SK-N-SH (cell line): ENCODE measurements around the gene APEH. TPM values are rescaled to one million over a fixed set of nuclear protein-coding genes. Genes with fewer than 3 reads are reported as not detected.

ENCODE experiments used
- CTCF ChIA-PET: fragments of 300-600, 350-600 bp; formaldehyde crosslinking; extraction: SDS; loops from one replicate; lab custom pipeline; 2021; lab: Yijun Ruan, JAX
- POLR2A ChIA-PET: fragments of 350-600 bp; sonication (Branson Sonifier 250); formaldehyde crosslinking; extraction: SDS; loops from one replicate; lab custom pipeline; 2020; ENCODE audit warnings: antibody characterized with exemption, inconsistent platforms; lab: Yijun Ruan, JAX
- DNase-seq: peaks from one replicate; pipeline ENCODE4 v3.0.0; 2012
- H2AFZ ChIP-seq: fragments of 200-600 bp; sonication (generic); 2 replicates; pipeline ENCODE4 v1.8.1; 2016; ENCODE audit warnings: antibody characterized with exemption, mild to moderate bottlenecking, low read depth
- H3F3A ChIP-seq: fragments of 200-600 bp; sonication (generic); replicated peaks from 2 replicates; pipeline ENCODE3; 2016; ENCODE audit warnings: antibody characterized with exemption, mild to moderate bottlenecking; ENCODE audit not compliant: insufficient read depth
- H3K27ac ChIP-seq, 2 experiments: fragments of 200-500 bp in 1 of 2; fragments of 200-600 bp in 1 of 2; sonication (Bioruptor generic) in 1 of 2; sonication (generic), shearing (Covaris generic) in 1 of 2; 2 replicates each; pipeline versions ENCODE4 v1.5.1 to v1.6.1; 2014 to 2016; ENCODE audit warnings: low read depth in 2 of 2, inconsistent platforms in 1 of 2, low read length in 1 of 2, mild to moderate bottlenecking in 1 of 2, mixed read lengths in 1 of 2
- H3K27me3 ChIP-seq: fragments of 200-600 bp; sonication (generic), shearing (Covaris generic); 2 replicates; pipeline ENCODE4 v1.6.1; 2016; ENCODE audit warnings: mixed run types; ENCODE audit not compliant: insufficient read depth
- H3K36me3 ChIP-seq, 2 experiments: fragments of 200-500 bp in 1 of 2; fragments of 200-600 bp in 1 of 2; sonication (Bioruptor generic) in 1 of 2; sonication (generic) in 1 of 2; replicated peaks in 1 of 2; 2 replicates each; pipeline versions ENCODE3 to v1.5.1; 2014 to 2016; ENCODE audit warnings: low read length in 1 of 2, mild to moderate bottlenecking in 1 of 2; ENCODE audit not compliant: insufficient read depth in 2 of 2, control insufficient read depth in 1 of 2
- H3K4me1 ChIP-seq, 2 experiments: fragments of 200-500 bp in 1 of 2; fragments of 200-600 bp in 1 of 2; sonication (Bioruptor generic) in 1 of 2; sonication (generic), shearing (Covaris generic) in 1 of 2; 2 replicates each; pipeline versions ENCODE4 v1.5.1 to v1.6.1; 2014 to 2016; ENCODE audit warnings: low read depth in 1 of 2, low read length in 1 of 2, mixed run types in 1 of 2; ENCODE audit not compliant: insufficient read depth in 2 of 2, control insufficient read depth in 1 of 2
- H3K4me2 ChIP-seq: fragments of 200-600 bp; sonication (generic), shearing (Covaris generic); 2 replicates; pipeline ENCODE4 v1.6.1; 2017; ENCODE audit warnings: mixed run types
- H3K4me3 ChIP-seq, 2 experiments: fragments of 200-500 bp in 1 of 2; fragments of 200-600 bp in 1 of 2; sonication (Bioruptor generic) in 1 of 2; sonication (generic), shearing (Covaris generic) in 1 of 2; 2 replicates each; pipeline versions ENCODE4 v1.5.1 to v1.8.1; 2014 to 2016; ENCODE audit warnings: low read depth in 2 of 2, inconsistent platforms in 1 of 2, low read length in 1 of 2, mild to moderate bottlenecking in 1 of 2, mixed read lengths in 1 of 2, moderate library complexity in 1 of 2
- H3K79me2 ChIP-seq: fragments of 200-600 bp; sonication (generic); 2 replicates; pipeline ENCODE4 v1.8.1; 2017; ENCODE audit warnings: mild to moderate bottlenecking; ENCODE audit not compliant: insufficient read depth
- H3K9ac ChIP-seq: fragments of 200-600 bp; sonication (generic); 2 replicates; pipeline ENCODE4 v1.6.1; 2017; ENCODE audit warnings: mixed run types
- H3K9me2 ChIP-seq: fragments of 200-600 bp; sonication (generic); 2 replicates; pipeline ENCODE4 v1.6.1; 2017; ENCODE audit warnings: mixed run types
- H3K9me3 ChIP-seq: fragments of 200-600 bp; sonication (generic); 2 replicates; pipeline ENCODE4 v1.6.1; 2017; ENCODE audit warnings: mixed run types, mild to moderate bottlenecking, moderate library complexity
- H4K20me1 ChIP-seq: fragments of 200-600 bp; sonication (generic); 2 replicates; pipeline ENCODE4 v1.6.1; 2017; ENCODE audit warnings: mild to moderate bottlenecking, mixed run types; ENCODE audit not compliant: insufficient read depth
- ELF1 ChIP-seq: IDR thresholded peaks from 2 replicates; pipeline ENCODE4 v1.4.0; 2012
- EZH2phosphoT487 ChIP-seq: fragments of 200-600 bp; sonication (generic); IDR thresholded peaks from 2 replicates; pipeline ENCODE4 v1.6.1; 2017; ENCODE audit warnings: low read depth, mixed run types, mild to moderate bottlenecking, antibody characterized with exemption, moderate library complexity, borderline replicate concordance
- GATA2 ChIP-seq: sonication (generic); formaldehyde crosslinking; IDR thresholded peaks from 2 replicates; pipeline ENCODE4 v1.5.0; 2020; ENCODE audit warnings: mild to moderate bottlenecking, missing genetic modification reagents
- IRF3 ChIP-seq: fragments of 150-350 bp; IDR thresholded peaks from 2 replicates; pipeline ENCODE4 v1.6.1; 2016; ENCODE audit warnings: mild to moderate bottlenecking, low read depth, low read length
- MAX ChIP-seq: IDR thresholded peaks from 2 replicates; pipeline ENCODE4 v1.4.0; 2012; ENCODE audit warnings: low read depth
- POLR2AphosphoS5 ChIP-seq: IDR thresholded peaks from 2 replicates; pipeline ENCODE4 v1.6.1; 2012; ENCODE audit warnings: low read depth, low read length
- RAD21 ChIP-seq: IDR thresholded peaks from 2 replicates; pipeline ENCODE4 v1.6.1; 2012; ENCODE audit warnings: mild to moderate bottlenecking, low read length
- RCOR1 ChIP-seq: fragments of 150-350 bp; IDR thresholded peaks from 2 replicates; pipeline ENCODE4 v1.6.1; 2017; ENCODE audit warnings: antibody characterized with exemption, low read length
- REST ChIP-seq: IDR thresholded peaks from 2 replicates; pipeline ENCODE4 v1.6.1; 2012; ENCODE audit warnings: mild to moderate bottlenecking, low read depth, low read length, moderate library complexity
- RFX5 ChIP-seq: IDR thresholded peaks from 2 replicates; pipeline ENCODE4 v1.6.1; 2012; ENCODE audit warnings: mild to moderate bottlenecking, improper control_type of control experiment, low read length
- RXRA ChIP-seq: IDR thresholded peaks from 2 replicates; pipeline ENCODE4 v1.4.0; 2012; ENCODE audit warnings: low read depth, mild to moderate bottlenecking, borderline replicate concordance
- TAF1 ChIP-seq: IDR thresholded peaks from 2 replicates; pipeline ENCODE4 v1.6.1; 2012; ENCODE audit warnings: low read depth, mild to moderate bottlenecking, low read length, moderate library complexity, borderline replicate concordance
- USF1 ChIP-seq: IDR thresholded peaks from 2 replicates; pipeline ENCODE4 v1.4.0; 2012; ENCODE audit warnings: low read depth, borderline replicate concordance
- YY1 ChIP-seq: IDR thresholded peaks from 2 replicates; pipeline ENCODE4 v1.4.0; 2012; ENCODE audit warnings: low read depth, mild to moderate bottlenecking
- WGBS: methylation state at CpG from one replicate; pipeline ENCODE4 v1.1.6; 2017; ENCODE audit warnings: low lambda C conversion rate; 5-methylcytosine and 5-hydroxymethylcytosine counted together
- polyA plus RNA-seq, 3 experiments: library from polyadenylated mRNA; depleted of rRNA; stranded (reverse); fragments of >200 nt; gene quantifications; 2 replicates each; pipeline ENCODE4 v1.2.3, GENCODE V29; 2012

The APEH gene
- polyA plus RNA-seq, 1 of the 3 experiments (the other 2 are of a cell fraction) = 112 TPM

- WGBS = 83% methylated on average over 8 of the region's 8 CpGs
- H3K36me3 ChIP-seq = no peaks in the 10 kb centered on the region
- H3K79me2 ChIP-seq = no peaks in the 10 kb centered on the region
- no peak for DNase-seq
- no peaks in the 10 kb centered on the region for H3F3A ChIP-seq
- H4K20me1 ChIP-seq = no peaks in the 10 kb centered on the region
- no peak overlapping the region for H3K9ac ChIP-seq
- no peak overlapping the region for H3K27ac ChIP-seq
- H3K4me3 ChIP-seq = no peak overlapping the region
- CTCF ChIA-PET = interaction anchor here (0.8 to 5.3 kb wide), 5 partner anchors 24 to 217 kb away, joined by 3 to 57 read pairs (median 3); no protein-coding TSS in a partner anchor
- TF ChIP-seq RXRA (no peak), REST (no peak), YY1 (no peak)
- TF ChIP-seq, all 33 proteins: peak for 0
- POLR2A ChIA-PET = interaction anchor here (0.9 to 1.6 kb wide), 2 partner anchors 11 to 112 kb away, joined by 3 read pairs; partner anchors contain the start of gene BSN
- Histone ChIP-seq H3K9me3 (no peaks in the 10 kb centered on the region), H3K27me3 (no peaks in the 10 kb centered on the region), H3K9me2 (no peaks in the 10 kb centered on the region), H3K4me1 (peaks cover 0 to 4% of the 10 kb centered on the region in 2 experiments; a peak in 1 of 4 replicates), H3K4me2 (no peak overlapping the region), H2AFZ (no peak overlapping the region)
Observed at GRCh38 chr3:49666592-49666991, 7.6 kb upstream of the APEH start.

GRCh38 chr3:49667701-49668413 is 6.3 kb upstream of the APEH start:
- Histone ChIP-seq H3K27me3 (no peaks in the 10 kb centered on the region), H3K9ac (no peak overlapping the region), H3K27ac (no peak overlapping the region), H3K4me1 (peaks cover 0 to 4% of the 10 kb centered on the region in 2 experiments; a peak in 1 of 4 replicates), H3K36me3 (no peaks in the 10 kb centered on the region), H3K4me3 (no peak overlapping the region), H3K9me2 (no peaks in the 10 kb centered on the region), H3K79me2 (no peaks in the 10 kb centered on the region)
- POLR2A ChIA-PET = no interaction called here
- no peak for TF ChIP-seq REST
- TF ChIP-seq USF1 = no peak
- no peak for TF ChIP-seq RFX5
- no peak for TF ChIP-seq GATA2 (CRISPR knock-in tag)
- no peak for TF ChIP-seq TAF1
- TF ChIP-seq RXRA = no peak
- TF ChIP-seq RAD21 = no peak
- TF ChIP-seq ELF1 = no peak
- no peak for TF ChIP-seq MAX
- no peak for TF ChIP-seq POLR2AphosphoS5
- no peak for TF ChIP-seq RCOR1
- no peak for TF ChIP-seq EZH2phosphoT487
- no peak for TF ChIP-seq IRF3
- TF ChIP-seq, all 33 proteins: peak for 0
- no peaks in the 10 kb centered on the region for H3K9me3 ChIP-seq
- H2AFZ ChIP-seq = no peak overlapping the region
- no peak for DNase-seq
- H3K4me2 ChIP-seq = no peak overlapping the region
- H4K20me1 ChIP-seq = no peaks in the 10 kb centered on the region
- peaks cover 5% of the 10 kb centered on the region for H3F3A ChIP-seq
- 86% methylated on average over 22 of the region's 25 CpGs for WGBS
- CTCF ChIA-PET = interaction anchor here (0.7 to 1.4 kb wide), 2 partner anchors 25 to 128 kb away, joined by 3 read pairs; no protein-coding TSS in a partner anchor
